Stimulated activated CD8-positive, alpha-beta memory T cell treated with anti-CD3 and anti-CD28 coated beads, Interleukin-4, amount 100 ng/mL, for 4 hours (primary cell): ENCODE results near the gene ZNF565.
"Not testable (repeated sequence)": the region's sequence is repeated elsewhere in the genome, so short reads cannot be mapped to it uniquely, and the experiment has no call there.

Experiments used
- DNase-seq, 2 donors: peaks; one replicate each; pipeline ENCODE4 v3.0.0-alpha.2; 2020; ENCODE audit warnings: low read depth in 2 of 2, low spot score in 1 of 2

Gene ZNF565

DNA sequence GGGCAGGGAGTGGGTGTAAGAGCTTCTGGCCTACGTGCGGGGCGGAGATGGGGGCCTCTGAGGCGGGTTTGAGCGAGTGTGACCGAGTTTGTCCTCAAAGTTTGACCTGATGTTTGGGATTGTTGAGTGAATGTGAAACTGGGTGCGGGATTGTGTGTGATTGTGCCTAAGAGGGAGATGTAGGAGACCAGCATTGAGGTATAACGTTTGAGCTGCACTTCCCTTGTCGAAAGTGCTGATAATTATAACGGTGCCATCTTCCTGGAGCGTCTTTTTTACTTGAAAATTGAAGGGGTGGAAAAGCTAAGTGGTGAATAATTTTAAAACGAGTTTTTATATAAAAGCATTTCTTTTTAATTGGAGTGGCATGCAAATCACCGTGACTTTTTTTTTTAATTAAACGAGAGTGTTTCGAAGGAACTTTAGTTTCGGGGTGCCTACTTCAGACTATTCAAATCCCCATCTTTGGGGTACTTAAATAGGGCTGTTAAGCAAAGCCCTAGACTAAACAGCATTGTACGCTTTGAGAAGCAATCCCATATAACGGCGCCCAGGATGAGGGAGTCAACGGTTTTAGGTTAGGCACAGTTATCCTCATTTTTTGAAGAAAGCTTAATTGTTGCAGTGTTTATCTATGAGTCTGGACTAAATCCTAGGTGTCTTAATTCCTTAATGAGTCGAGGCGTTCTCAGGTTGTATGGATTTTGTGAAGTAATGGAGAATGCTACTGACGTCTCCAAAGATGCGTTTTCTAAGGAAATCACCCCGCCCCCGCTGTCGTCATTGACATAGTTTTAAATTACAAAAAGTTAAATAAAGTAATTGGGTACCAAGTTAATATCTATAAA is 1.0 kb upstream of the ZNF565 start:
- DNase-seq: no peak

DNA sequence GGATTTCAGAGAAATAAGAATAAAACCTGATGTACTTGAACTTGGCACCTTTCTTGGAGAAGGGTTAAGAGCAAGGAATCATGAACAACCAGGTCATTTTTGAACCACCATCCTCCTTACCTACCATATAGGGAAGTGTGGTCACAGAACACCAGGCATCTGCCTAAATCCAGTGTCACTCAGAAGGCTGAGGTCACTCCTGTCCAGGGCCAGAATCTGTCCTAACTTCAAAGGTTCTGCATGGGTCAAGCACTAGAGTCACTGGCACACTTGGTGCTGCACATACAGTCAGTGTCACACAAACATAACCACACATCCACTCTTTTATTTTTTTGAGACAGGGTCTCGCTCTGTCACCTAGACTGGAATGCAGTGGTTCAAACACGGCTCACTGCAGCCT is 1.6 kb downstream of the ZNF565 start:
- DNase-seq: no peak

DNA sequence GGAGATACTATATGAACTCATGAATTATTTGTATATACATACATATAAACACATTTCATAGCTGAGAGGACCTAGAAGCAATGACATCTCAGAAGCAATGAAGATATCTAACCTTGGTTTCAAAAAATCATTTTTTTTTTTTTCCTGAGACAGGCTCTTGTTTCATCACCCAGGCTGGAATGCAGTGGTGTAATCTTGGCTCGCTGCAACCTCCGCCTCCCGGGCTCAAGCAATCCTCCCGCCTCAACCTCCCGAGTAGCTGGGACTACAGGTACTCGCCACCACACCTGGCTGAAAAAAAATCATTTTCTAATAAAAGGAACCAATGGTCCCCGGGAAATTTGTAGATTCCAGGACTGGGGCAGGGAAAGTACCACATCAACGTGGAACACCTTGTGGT is 4.0 kb downstream of the ZNF565 start:
- DNase-seq: no peak

DNA sequence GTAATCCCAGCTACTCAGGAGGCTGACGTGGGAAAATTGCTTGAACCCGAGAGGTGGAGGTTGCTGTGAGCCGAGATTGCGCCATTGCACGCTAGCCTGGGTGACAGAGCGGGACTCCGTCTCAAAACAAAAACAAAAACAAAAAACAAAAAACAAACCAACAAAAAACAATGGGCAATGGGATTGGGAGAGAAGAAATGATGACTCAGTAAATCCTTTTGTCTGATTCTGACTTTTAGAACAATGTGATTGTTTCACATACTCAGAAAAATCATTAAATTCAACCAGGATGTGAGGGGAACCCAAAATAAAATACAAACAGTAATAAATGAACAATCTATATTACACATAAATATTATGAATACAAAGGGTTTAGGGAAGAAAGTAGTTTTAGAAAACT is 5.1 kb downstream of the ZNF565 start:
- DNase-seq: no peak

DNA sequence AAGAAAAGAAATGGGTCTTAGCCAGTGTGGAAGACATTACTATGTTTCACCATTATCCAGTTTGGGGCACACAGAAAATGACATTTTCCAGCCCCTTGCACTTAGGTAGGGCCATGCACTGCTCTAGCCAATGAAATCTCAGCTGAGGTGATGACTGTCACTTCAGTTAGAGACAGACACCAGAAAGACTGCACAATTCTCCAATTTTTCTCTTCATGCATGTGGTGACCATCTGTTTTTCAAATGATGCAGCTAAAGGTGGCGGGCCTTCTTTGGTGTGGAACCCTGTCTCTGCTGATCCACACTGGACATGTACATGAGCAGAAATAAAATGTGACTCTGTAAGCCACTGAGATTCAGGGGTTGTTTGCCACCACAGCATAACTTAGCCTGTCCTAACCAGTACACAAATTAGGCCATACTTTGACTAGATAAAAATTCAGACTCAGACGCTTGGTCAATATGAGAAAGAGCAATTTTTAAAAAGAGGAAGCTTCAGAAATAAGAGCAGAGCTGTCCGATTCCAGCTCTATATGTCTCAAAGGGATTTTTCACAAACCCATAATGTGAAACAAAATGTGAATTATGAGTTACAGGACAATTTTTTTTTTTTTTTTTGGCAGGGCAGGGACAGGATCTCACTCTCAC is 6.7 kb downstream of the ZNF565 start:
- no peak for DNase-seq

DNA sequence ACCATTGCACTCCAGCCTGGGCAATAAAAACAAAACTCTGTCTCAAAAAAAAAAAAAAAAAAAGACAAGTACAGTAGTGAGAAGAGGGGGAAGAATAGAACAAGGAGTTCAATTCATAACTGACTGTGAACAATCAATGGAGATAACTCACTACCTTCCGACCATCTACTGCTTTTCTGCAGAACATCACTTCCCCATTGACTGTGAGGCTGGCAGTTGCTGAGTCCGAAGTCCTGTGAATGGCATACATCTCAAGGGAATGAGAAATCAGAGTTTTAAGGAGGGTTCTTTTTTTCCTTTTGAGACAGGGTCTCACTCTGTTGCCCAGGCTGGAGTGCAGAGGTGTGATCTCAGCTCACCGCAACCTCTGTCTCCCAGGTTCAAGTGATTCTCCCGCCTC is 11.2 kb downstream of the ZNF565 start:
- DNase-seq: no peak

DNA sequence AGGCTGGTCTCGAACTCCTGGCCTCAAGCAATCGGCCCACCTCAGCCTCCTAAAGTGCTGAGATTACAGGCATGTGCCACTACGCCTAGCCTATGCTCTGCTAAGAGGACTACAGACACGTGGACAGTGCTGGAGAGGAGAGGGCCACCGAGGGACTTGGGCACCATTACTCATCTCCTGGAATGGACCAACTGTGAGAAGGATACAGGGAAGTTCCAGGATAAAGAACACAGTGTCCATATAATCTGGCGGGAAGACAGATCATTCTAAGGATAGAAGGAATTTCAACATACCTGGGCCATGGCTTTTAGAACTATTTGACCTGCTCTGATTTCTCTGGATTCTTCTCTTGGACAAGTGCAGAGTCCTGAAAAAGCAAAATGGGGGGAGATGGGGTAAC is 12.8 kb downstream of the ZNF565 start:
- DNase-seq: no peak

DNA sequence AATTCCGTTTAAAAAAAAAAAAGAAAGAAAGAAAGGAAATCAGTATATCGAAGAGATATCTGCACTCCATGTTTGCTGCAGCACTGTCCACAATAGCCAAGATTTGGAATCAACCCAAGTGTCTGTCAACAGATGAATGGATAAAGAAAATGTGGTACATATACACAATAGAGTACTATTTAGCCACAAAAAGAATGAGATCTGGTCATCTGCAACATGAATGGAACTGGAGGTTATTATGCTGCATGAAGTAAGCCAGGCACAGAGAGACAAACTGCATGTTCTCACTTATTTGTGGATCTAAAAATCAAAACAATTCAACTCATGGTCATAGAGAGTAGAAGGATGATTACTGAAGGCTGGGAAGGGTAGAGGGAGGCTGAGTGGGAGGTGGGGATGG is 16.3 kb downstream of the ZNF565 start:
- DNase-seq: no peak

DNA sequence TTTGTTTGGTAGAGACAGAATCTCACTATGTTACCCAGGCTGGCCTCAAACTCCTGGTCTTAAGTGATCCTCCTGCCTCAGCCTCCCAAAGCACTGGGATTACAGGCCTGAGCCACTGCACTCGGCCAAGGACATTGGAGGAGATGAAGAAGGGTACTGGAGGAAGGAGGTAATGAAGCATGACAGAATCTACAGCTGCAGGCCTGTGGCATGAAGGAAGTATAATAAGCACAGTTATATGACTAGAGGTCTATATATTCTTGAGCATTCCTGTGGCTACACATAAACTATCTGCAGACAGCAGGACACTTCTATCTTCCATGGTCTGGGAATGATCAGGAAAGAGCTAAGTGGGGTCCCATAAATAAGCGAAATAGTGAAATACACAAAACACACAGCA is 18.2 kb downstream of the ZNF565 start:
- DNase-seq: no peak

DNA sequence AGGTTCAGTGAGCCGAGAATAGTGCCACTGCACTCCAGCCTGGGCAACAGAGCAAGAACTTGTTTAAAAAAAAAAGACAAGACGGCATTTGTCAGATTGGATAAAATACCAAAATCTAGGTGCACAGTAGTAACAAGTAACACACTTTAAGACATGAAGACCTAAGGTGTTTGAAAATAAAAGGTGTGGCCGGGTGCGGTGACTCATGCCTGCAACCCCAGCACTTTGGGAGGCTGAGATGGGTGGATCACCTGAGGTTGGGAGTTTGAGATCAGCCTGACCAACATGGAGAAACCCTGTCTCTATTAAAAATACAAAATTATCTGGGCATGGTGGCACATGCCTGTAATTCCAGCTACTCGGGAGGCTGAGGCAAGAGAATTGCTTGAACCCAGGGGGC is 27.7 kb downstream of the ZNF565 start:
- DNase-seq: not testable (repeated sequence)

DNA sequence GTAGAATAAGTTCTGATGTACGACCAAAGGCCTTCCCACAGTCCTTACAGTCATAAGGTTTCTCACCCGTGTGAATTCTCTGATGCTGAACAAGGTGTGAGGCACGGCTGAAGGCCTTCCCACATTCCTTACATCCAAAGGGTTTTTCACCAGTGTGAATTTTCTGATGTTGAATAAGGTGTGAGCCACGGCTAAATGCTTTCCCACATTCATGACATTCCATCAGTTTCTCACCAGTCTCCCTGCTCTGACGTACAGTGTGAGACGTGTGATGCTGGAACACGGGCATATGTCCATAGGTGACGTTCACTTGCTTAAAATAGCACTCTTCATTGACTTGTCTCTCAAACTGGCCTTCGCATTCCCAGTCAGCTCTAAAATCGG is 31.2 kb downstream of the ZNF565 start:
- no peak for DNase-seq

DNA sequence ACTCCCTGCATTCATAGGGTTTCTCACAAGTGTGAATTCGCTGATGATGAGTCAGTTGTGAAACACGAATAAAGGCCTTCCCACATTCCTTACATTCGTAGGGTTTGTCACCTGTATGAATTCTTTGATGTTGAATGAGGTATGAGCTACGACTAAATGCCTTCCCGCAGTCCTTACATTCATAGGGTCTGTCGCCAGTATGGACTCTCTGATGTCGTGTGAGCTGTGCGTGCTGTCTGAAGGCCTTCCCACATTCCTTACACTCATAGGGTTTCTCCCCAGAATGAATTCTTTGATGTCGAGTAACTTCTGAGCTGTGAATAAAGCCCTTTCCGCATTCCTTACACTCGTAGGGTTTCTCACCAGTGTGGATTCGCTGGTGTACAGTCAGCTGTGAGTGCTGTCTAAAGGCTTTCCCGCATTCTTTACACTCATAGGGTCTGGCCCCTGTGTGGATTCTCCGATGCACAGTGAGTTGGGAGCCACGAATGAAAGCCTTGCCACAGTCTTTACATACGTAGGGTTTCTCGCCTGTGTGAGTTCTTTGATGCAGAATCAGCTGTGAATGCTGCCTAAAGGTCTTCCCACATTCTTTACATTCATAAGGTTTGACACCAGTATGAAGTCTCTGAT is 31.7 kb downstream of the ZNF565 start:
- DNase-seq: no peak

DNA sequence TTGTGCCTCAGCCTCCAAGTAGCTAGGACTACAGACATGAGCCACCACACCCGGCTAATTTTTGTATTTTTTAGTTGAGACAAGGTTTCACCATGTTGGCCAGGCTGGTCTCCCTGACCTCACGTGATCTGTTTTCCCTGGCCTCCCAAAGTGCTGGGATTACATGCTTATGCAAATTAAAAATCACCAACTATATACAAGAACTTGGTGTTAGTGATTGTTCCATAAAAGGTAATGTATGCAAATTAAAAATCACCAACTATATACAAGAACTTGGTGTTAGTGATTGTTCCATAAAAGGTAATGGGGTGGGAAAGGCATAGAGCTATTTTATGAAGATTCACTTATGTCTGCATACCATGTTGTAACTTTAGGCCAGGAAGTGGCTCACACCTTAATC is 35.4 kb downstream of the ZNF565 start:
- DNase-seq: not testable (repeated sequence)

DNA sequence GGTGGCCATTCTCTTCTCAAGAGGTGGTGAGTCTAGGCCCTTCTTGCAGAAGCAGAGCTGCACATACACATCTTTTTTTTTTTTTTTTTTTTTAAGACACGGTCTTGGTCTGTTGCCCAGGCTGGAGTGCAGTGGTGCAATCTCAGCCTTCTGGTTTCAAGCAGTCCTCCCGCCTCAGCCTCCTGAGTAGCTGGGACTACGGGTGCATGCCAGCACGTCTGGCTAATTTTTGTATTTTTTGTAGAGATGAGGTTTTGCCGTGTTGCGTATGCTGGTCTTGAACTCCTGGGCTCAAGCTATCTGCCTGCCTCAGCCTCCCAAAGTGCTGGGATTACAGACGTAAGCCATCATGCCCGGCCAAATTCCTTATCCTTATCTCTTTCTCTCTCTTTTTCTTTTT is 40.6 kb downstream of the ZNF565 start:
- DNase-seq: not testable (repeated sequence)

DNA sequence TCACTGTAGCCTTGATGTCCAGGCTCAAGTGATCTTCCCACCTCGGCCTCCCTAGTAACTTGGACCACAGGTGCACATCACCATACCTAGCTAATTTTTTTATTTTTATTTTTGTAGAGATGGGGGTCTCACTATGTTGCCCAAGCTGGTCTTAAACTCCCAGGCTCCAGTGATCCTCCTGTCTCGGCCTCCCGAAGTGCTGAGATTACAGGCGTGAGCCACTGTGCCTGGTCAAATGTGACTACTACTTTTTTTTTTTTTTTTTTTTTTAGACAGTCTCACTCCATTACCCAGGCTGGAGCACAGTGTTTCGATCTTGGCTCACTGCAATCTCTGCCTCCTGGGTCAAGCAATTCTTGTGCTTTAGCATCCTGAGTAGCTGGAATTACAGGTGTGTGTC is 41.6 kb downstream of the ZNF565 start:
- DNase-seq: no peak

DNA sequence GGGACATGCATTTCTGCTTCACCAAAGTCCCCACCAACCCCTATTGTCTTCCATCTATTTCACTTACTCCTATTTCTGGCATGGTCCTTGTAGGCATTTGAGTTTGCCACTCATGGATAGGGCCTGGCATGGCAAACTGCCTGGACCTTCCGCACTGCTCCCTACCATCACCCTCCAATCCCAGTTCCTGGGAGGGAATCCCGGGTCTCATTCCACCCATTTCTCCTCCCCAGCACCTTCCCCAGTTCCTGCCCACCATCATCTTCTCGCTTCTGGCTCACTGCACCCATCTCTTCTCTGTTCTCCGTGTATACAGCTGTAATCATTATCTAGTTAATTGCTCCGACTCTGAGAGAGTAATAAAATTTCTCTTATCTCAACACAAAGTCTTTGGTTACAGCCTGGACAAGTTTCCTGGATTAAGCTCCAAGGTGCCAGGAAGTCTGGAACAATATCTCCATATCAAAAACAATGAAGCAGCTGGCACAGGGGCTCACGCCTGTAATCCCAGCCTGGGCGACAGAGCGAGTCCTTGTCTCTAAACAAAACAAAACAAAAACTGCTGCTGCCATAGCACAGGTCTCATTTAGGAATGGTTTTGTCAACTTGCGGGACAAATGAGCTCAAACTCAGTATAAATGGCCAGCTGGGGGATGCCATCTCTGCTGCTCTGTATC is 45.2 kb downstream of the ZNF565 start:
- DNase-seq: no peak

DNA sequence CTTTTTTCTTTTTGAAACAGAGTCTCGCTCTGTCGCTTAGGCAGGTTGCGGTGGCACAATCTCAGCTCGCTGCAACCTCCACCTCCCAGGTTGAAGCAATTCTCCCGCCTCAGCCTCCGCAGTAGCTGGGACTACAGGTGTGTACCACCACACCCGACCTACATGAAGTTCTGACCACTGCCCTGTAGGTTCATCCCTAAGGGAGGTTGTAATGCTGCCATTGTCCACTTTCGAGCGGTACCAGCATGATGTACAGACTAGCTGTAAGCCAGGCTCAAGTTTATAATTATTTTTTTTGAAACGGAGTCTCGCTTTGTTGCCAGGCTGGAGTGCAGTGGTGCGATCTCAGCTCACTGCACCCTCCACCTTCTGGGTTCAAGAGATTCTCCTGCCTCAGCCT is 50.7 kb downstream of the ZNF565 start:
- no peak for DNase-seq

DNA sequence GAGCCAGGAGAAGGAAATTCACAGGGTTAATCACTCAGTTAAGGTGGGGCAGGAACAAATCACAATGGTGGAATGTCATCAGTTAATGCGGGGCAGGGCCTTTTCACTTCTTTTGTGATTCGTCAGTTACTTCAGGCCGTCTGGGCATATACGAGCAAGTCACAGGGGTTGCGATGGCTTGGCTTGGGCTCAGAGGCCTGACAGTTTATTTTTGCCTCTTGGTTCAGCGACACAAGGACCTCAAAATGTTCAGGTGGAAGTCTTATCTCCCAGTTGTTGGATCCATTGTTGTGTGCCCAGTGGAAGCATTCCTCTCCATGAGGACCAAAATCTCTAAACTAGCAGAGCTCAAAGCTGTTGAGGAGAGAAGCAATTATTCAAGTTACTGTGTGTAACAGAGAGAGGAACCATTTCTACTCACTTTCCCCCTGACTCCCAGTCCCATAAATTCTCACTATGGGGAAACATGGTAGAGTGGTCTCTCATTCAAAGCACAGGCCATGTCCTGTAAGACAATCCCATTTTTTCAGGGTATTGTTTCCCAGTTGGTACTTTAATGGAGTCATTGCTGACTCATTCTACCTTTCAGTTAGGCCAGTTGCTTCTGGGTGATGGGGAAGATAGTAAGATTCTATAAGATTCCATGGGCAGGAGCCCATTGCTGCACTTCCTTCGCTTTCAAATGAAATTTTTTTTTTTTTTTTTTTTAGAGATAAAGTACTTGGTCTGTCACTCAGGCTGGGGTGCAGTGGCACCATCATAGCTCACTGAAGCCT is 53.5 kb downstream of the ZNF565 start:
- DNase-seq: no peak

DNA sequence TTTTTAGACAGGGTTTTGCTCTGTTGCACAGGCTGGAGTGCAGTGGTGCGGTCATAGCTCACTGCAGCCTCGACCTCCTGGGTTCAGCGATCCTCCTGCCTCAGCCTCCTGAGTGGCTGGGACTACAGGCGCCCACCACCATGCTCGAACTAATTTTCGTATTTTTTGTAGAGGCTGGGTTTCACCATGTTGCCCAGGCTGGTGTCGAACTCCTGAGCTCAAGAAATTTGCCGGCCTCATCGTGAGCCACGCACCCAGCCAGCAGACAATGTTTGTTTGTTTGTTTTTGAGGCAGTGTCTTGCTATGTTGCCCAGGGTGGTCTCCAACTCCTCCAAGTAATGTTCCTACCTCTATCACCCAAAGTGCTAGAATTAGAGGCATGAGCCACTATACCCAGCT is 61.3 kb downstream of the ZNF565 start:
- no peak for DNase-seq

DNA sequence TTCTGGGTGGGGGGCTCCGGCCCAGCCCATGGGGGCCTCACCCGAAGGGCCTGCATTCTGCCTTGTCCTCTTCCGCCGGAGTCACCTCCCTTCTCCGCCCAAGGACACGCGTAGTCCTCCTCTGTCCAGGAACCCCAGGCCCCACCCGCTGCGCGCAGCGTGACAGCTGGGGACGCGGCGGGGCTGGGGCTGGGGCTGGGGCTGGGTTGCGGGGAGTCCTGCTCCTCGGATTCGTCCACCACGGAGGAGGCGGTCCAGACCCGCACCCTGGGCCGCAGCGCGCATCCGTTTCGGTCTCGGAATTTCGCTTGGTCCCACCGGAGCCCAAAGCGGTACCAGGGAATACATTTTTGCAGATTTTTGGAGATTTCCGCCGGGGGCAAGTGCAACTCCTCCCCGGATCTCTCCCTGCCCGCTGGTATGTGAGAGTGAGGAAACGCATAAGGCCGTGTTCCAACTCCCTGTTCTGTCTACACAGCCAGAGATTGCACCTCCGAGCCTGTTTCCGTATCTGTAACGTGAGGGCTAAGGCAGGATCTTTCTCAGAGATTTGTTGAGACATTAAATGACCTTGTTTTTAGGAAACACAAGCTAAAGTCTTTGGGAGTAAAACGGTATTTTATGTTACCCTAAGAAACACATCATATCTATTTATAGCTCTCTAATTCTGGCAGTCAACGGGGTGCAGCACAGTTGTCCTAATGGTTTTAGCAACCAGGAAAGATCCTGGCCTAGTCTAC is 61.9 kb downstream of the ZNF565 start, which contains the start of gene COX7A1:
COX7A1 (minus strand) TSS at position 96 of the 740 bp plus-strand sequence; CDS start at position 56, 40 bp downstream.
- DNase-seq: no peak
